GM12873 (cell line): ENCODE measurements around the gene DDIT4.

Experiments used
- TF ChIP-seq, protein P1 (sequence below): IDR thresholded peaks from 2 replicates; pipeline ENCODE4 v1.5.1; 2012; ENCODE audit warnings: low read depth, mild to moderate bottlenecking, moderate library complexity, low read length, control low read depth; ENCODE audit not compliant: insufficient read depth; ENCODE audit errors: missing control alignments

DDIT4 gene

GRCh38 chr10:72310241-72310633 is 36.5 kb downstream of the DDIT4 start:
- TF ChIP-seq, protein P1, sequence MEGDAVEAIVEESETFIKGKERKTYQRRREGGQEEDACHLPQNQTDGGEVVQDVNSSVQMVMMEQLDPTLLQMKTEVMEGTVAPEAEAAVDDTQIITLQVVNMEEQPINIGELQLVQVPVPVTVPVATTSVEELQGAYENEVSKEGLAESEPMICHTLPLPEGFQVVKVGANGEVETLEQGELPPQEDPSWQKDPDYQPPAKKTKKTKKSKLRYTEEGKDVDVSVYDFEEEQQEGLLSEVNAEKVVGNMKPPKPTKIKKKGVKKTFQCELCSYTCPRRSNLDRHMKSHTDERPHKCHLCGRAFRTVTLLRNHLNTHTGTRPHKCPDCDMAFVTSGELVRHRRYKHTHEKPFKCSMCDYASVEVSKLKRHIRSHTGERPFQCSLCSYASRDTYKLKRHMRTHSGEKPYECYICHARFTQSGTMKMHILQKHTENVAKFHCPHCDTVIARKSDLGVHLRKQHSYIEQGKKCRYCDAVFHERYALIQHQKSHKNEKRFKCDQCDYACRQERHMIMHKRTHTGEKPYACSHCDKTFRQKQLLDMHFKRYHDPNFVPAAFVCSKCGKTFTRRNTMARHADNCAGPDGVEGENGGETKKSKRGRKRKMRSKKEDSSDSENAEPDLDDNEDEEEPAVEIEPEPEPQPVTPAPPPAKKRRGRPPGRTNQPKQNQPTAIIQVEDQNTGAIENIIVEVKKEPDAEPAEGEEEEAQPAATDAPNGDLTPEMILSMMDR = no peak

GRCh38 chr10:72310636-72311035 is 36.9 kb downstream of the DDIT4 start:
- TF ChIP-seq, protein P1 = no peak

- TF ChIP-seq, protein P1 = no peak
Observed at GRCh38 chr10:72311667-72312066, 37.9 kb downstream of the DDIT4 start.

DNA sequence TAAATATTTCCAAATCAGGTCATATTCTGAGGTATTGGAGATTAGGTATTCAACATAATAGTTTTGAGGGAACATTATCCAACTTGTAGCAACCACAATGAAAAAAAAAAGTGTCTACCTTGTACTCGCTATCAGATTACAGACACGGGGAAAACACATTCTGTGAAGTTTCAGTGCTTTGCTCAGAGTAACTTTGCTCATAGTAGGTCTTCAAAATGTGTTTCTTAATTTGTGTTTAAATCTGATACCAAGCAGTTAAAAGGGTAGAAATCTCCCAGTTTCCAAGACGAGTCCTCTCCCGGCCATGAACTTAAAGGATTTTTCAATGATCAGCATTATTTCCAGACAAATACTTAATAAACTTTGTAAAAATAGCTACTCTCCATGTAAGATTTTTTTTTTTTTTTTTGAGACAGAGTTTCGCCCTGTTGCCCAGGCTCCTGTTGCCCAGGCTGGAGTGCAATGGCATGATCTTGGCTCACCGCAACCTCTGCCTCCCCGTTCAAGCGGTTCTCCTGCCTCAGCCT is 39.2 kb downstream of the DDIT4 start:
- TF ChIP-seq, protein P1 = no peak

DNA sequence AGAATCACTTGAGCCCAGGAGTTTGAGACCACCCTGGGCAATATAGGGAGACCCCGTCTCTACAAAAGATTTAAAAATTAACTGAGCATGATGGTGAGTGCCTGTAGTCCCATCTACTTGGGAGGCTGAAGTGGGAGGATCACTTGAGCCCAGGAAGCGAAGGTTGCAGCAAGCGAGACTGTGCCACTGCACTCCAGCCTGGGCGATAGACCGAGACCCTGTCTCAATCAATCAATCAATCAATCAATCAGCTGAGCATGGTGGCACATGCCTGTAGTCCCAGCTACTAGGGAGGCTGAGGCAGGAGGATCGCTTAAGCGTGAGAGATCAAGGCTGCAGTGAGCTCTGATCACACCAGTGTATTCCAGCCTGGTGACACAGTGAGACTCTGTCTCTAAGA is 40.5 kb downstream of the DDIT4 start:
- TF ChIP-seq, protein P1 = no peak

- TF ChIP-seq, protein P1 = no peak
Observed at GRCh38 chr10:72315054-72315453, 41.3 kb downstream of the DDIT4 start.

- TF ChIP-seq, protein P1 = no peak
Observed at GRCh38 chr10:72315611-72316385, 42.1 kb downstream of the DDIT4 start.
